GM21723 (cell line): ENCODE results near the gene ZNF550.

Source experiments
- ATAC-seq: cut with Tn5 transposase; IDR thresholded peaks from one replicate; pipeline ENCODE4 v1.9.1; 2021; ENCODE audit warnings: mild to moderate bottlenecking, moderate library complexity; ENCODE audit not compliant: unreplicated experiment

ZNF550 gene

GRCh38 chr19:57559404-57560025 is at the start of gene ZNF550:
TSS of gene ZNF550 (minus strand) at chr19:57559863. CDS start at chr19:57559682, 181 bp downstream.
- ATAC-seq = peak; percentile 92

GRCh38 chr19:57606931-57607330 is 47.3 kb upstream of the ZNF550 start:
- ATAC-seq = no peak

GRCh38 chr19:57599761-57600383 is 40.2 kb upstream of the ZNF550 start, which contains the start of gene ZNF530:
TSS of gene ZNF530 (plus strand) at chr19:57599885. CDS start at chr19:57604346, 4,461 bp downstream.
- peak; percentile 91 for ATAC-seq

- ATAC-seq = peak; percentile 13
Observed at GRCh38 chr19:57599377-57599760, 39.7 kb upstream of the ZNF550 start.

GRCh38 chr19:57587529-57587928 is 27.9 kb upstream of the ZNF550 start:
- no peak for ATAC-seq

GRCh38 chr19:57583521-57584416 is 24.1 kb upstream of the ZNF550 start, which contains the start of gene ZIK1:
TSS of gene ZIK1 (plus strand) at chr19:57584145. CDS start at chr19:57584357, 212 bp downstream.
- peak; percentile 70 for ATAC-seq

GRCh38 chr19:57583104-57583520 is 23.4 kb upstream of the ZNF550 start:
- no peak for ATAC-seq

GRCh38 chr19:57578487-57579205 is 19.0 kb upstream of the ZNF550 start, which contains the start of gene ZNF416:
TSS of gene ZNF416 (minus strand) at chr19:57578911. CDS start at chr19:57578704, 207 bp downstream.
- peak; percentile 83 for ATAC-seq

GRCh38 chr19:57576661-57577060 is 17.0 kb upstream of the ZNF550 start:
- no peak for ATAC-seq

- ATAC-seq = no peak
Observed at GRCh38 chr19:57572415-57572947, 12.8 kb upstream of the ZNF550 start.

GRCh38 chr19:57570707-57571106 is 11.0 kb upstream of the ZNF550 start:
- no peak for ATAC-seq

GRCh38 chr19:57566396-57567265 is 7.0 kb upstream of the ZNF550 start:
- ATAC-seq = no peak

- ATAC-seq = no peak
Observed at GRCh38 chr19:57563547-57563946, 3.9 kb upstream of the ZNF550 start.

- no peak for ATAC-seq
Observed at GRCh38 chr19:57560049-57560491, 407 bp upstream of the ZNF550 start.

GRCh38 chr19:57559008-57559403 is 657 bp downstream of the ZNF550 start:
- peak; percentile 32 for ATAC-seq

GRCh38 chr19:57558525-57558924 is 1.1 kb downstream of the ZNF550 start:
- no peak for ATAC-seq

- ATAC-seq = no peak
Observed at GRCh38 chr19:57557659-57558058, 2.0 kb downstream of the ZNF550 start.

- ATAC-seq = no peak
Observed at GRCh38 chr19:57552432-57552831, 7.2 kb downstream of the ZNF550 start.

GRCh38 chr19:57546513-57546912 is 13.2 kb downstream of the ZNF550 start:
- no peak for ATAC-seq
